ENCODE results near the gene SIRPB2.

GRCh38 chr20:1539816-1540419, 48.7 kb upstream of the SIRPB2 start:
- TF ChIP-seq CTCF (IDR thresholded peaks at IDR 0.05 in 2 of 3, conservative IDR thresholded peaks at IDR 0.05 in 1 of 3; ENCODE audit: control insufficient read depth in 2 of 3, extremely low read depth in 1 of 3, insufficient read depth in 1 of 3, low read depth in 3 of 3, low read length in 3 of 3) (no peak), RAD51 (IDR thresholded peaks at IDR 0.05) (no peak), MYC (IDR thresholded peaks at IDR 0.05; ENCODE audit: insufficient read depth, insufficient read length, insufficient replicate concordance, low read length, severe bottlenecking) (no peak)

Measured in GM12878 (cell line).